GM12873 (cell line): ENCODE measurements around the gene USP19.

Experiments
- TF ChIP-seq, protein P1 (sequence below): IDR thresholded peaks from 2 replicates; pipeline ENCODE4 v1.5.1; 2012; ENCODE audit warnings: low read depth, mild to moderate bottlenecking, moderate library complexity, low read length, control low read depth; ENCODE audit not compliant: insufficient read depth; ENCODE audit errors: missing control alignments

Gene USP19

GRCh38 chr3:49120438-49121131 lies at the start of gene USP19:
Gene USP19 (minus strand): TSS chr3:49120823. CDS start chr3:49119145, 1,678 bp downstream.
- TF ChIP-seq, protein P1, sequence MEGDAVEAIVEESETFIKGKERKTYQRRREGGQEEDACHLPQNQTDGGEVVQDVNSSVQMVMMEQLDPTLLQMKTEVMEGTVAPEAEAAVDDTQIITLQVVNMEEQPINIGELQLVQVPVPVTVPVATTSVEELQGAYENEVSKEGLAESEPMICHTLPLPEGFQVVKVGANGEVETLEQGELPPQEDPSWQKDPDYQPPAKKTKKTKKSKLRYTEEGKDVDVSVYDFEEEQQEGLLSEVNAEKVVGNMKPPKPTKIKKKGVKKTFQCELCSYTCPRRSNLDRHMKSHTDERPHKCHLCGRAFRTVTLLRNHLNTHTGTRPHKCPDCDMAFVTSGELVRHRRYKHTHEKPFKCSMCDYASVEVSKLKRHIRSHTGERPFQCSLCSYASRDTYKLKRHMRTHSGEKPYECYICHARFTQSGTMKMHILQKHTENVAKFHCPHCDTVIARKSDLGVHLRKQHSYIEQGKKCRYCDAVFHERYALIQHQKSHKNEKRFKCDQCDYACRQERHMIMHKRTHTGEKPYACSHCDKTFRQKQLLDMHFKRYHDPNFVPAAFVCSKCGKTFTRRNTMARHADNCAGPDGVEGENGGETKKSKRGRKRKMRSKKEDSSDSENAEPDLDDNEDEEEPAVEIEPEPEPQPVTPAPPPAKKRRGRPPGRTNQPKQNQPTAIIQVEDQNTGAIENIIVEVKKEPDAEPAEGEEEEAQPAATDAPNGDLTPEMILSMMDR, result no peak

DNA sequence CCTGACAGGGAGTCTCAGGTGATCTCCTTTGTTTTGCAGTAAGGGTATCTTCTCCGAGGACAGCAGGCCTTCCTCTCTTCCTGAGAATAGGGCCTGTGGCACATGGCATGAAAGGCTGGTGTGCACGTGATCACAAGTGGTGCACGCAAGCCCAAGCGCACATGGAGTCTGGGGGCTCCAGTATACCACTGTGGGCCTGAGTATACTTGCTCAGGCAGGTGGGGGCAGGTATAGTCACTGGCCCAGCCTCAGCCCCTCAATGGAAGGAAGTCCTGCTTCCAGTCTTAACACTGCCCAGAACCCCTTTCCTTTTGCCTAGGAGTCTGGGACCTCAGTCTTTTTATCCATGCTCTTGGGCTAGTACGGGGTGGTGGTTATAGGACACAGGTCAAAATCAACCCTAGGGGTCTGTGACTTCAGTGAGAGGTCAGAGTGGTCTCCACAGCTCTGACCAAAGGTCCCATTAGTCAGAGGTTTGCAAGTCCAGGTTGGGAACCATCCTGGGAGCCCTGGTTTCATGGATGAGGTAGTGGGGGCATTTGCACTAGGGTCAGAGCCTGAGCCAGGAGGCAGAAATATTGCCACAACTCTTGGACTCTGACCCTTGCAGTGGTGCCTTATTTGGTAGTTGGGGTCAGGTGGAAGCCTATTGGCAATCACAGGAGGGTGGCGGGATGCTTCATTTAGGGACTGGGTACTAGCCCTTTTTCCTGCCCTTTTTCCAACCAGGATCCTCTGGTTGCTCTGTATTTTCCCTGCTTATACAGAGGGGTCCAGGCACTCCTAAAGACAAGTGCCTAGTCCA lies 46.3 kb upstream of the USP19 start:
- TF ChIP-seq, protein P1, result no peak

GRCh38 chr3:49165771-49166751 lies 45.4 kb upstream of the USP19 start, which contains the start of gene CCDC71:
Gene CCDC71 (minus strand): TSS chr3:49166331. CDS start chr3:49164208, 2,123 bp downstream.
- TF ChIP-seq, protein P1, result no peak

- TF ChIP-seq, protein P1, result no peak
Observed at GRCh38 chr3:49164983-49165720, 44.5 kb upstream of the USP19 start.

GRCh38 chr3:49163609-49164008 lies 43.0 kb upstream of the USP19 start:
- TF ChIP-seq, protein P1, result no peak

GRCh38 chr3:49162751-49163419 lies 42.3 kb upstream of the USP19 start:
- TF ChIP-seq, protein P1, result no peak
